Activated CD4-positive, alpha-beta memory T cell treated with anti-CD3 and anti-CD28 coated beads for 36 hours (primary cell): Measurements from ENCODE around the gene CLN6. TPM values are rescaled to one million over a fixed set of nuclear protein-coding genes. Genes with fewer than 3 reads are reported as not detected.
"Not testable (repeated sequence)": the region's sequence is repeated elsewhere in the genome, so short reads cannot be mapped to it uniquely, and the experiment has no call there.

Source experiments
- CTCF ChIA-PET: fragments of 350-600 bp; sonication (Branson Sonifier 250); formaldehyde crosslinking; loops from one replicate; lab custom pipeline; 2021; ENCODE audit warnings: antibody characterized with exemption, inconsistent platforms; lab: Charles Lee
- POLR2A ChIA-PET: fragments of 350-600 bp; sonication (Branson Sonifier 250); formaldehyde crosslinking; loops from one replicate; lab custom pipeline; 2021; ENCODE audit warnings: antibody characterized with exemption; lab: Charles Lee
- DNase-seq: peaks from one replicate; pipeline ENCODE4 v3.0.0-alpha.2; 2020
- H3K27ac Mint-ChIP-seq: one replicate; pipeline ENCODE4 v1.8.0; 2021; ENCODE audit warnings: mixed read lengths
- H3K27me3 Mint-ChIP-seq: one replicate; pipeline ENCODE4 v1.8.0; 2021; ENCODE audit warnings: mixed read lengths
- H3K36me3 Mint-ChIP-seq: one replicate; pipeline ENCODE4 v1.8.0; 2021; ENCODE audit warnings: mixed read lengths
- H3K4me1 Mint-ChIP-seq: one replicate; pipeline ENCODE4 v1.8.0; 2021; ENCODE audit warnings: low read depth, mixed read lengths
- H3K4me3 Mint-ChIP-seq: one replicate; pipeline ENCODE4 v1.8.0; 2021; ENCODE audit warnings: mild to moderate bottlenecking, mixed read lengths
- H3K9me3 Mint-ChIP-seq: one replicate; pipeline ENCODE4 v1.8.0; 2021; ENCODE audit warnings: mixed read lengths
- intact Hi-C: fragments of 100-400 bp; cut with micrococcal nuclease; formaldehyde crosslinking; loops from one replicate; pipeline ENCODE4 v1.15.1; 2023
- total RNA-seq, 2 experiments: library from RNA; stranded (reverse); gene quantifications; one replicate each; pipeline ENCODE4 v1.2.3, GENCODE V29; 2021

CLN6 gene
- total RNA-seq, 2 experiments from 2014 or later, result 32.9 to 34.2 TPM

- POLR2A ChIA-PET, result interaction anchor here (0.6 kb wide), 1 partner anchor 9 kb away, joined by 6 read pairs; no protein-coding TSS in a partner anchor
- intact Hi-C loops, result loop anchor here (1.0 kb wide), 2 partner anchors 53 to 130 kb away; no protein-coding TSS in a partner anchor
- no peaks in the 10 kb centered on the region for H3K36me3 Mint-ChIP-seq
- H3K27me3 Mint-ChIP-seq, result peaks cover 3% of the 10 kb centered on the region
- H3K27ac Mint-ChIP-seq, result no peak overlapping the region
- H3K9me3 Mint-ChIP-seq, result no peaks in the 10 kb centered on the region
- CTCF ChIA-PET, result interaction anchor here (0.6 to 5.3 kb wide), 34 partner anchors 8 to 651 kb away, joined by 3 to 66 read pairs (median 3); partner anchors contain the start of gene FEM1B
- peak; percentile 36 for DNase-seq
- H3K4me1 Mint-ChIP-seq, result peaks cover 4% of the 10 kb centered on the region
- H3K4me3 Mint-ChIP-seq, result no peak overlapping the region
Measured at GRCh38 chr15:68252925-68253534, 23.5 kb upstream of the CLN6 start.

DNA sequence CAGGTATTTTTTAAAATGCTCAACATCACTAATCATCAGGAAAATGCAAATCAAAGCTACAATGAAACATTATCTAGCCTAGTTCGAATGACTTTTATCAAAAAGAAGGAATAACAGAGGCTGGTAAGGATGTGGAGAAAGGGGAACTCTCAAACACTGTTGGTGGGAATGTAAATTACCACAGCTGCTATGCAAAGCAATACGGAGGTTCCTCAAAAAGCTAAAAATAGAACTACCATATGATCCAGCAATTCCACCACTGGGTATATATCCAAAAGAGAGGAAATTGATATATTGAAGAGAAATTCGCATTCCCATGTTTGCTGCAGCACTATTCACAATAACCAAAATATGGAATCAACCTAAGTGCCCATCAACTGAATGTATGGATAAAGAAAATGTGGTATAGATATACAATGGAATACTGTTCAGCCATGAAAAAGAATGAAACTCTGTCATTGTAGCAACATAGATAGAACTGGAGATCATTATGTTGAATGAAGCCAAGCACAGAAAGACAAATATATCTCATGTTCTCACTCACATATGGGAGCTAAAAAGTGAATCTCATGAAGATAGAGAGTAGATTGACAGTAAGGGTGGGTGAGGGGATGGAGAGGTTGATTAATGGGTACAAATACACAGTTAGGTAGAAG lies 19.7 kb upstream of the CLN6 start:
- Mint-ChIP-seq H3K9me3 (peaks cover 5% of the 10 kb centered on the region), H3K36me3 (peaks cover 4% of the 10 kb centered on the region), H3K4me3 (no peak overlapping the region), H3K27me3 (peaks cover 5% of the 10 kb centered on the region), H3K27ac (no peak overlapping the region), H3K4me1 (no peaks in the 10 kb centered on the region)
- ChIA-PET CTCF (interaction anchor here (3.2 kb wide), 1 partner anchor 57 kb away, joined by 12 read pairs; no protein-coding TSS in a partner anchor), POLR2A (no interaction called here)
- DNase-seq, result no peak
- intact Hi-C loops, result no loop called here

GRCh38 chr15:68244235-68244634 lies 14.7 kb upstream of the CLN6 start:
- Mint-ChIP-seq H3K27me3 (peaks cover 4% of the 10 kb centered on the region), H3K36me3 (peaks cover 16% of the 10 kb centered on the region), H3K27ac (no peak overlapping the region), H3K9me3 (peaks cover 23% of the 10 kb centered on the region), H3K4me1 (no peaks in the 10 kb centered on the region), H3K4me3 (no peak overlapping the region)
- POLR2A ChIA-PET, result interaction anchor here (0.7 kb wide), 1 partner anchor 9 kb away, joined by 6 read pairs; no protein-coding TSS in a partner anchor
- intact Hi-C loops, result no loop called here
- no peak for DNase-seq
- CTCF ChIA-PET, result interaction anchor here (1.2 kb wide), 1 partner anchor 9 kb away, joined by 3 read pairs; no protein-coding TSS in a partner anchor

DNA sequence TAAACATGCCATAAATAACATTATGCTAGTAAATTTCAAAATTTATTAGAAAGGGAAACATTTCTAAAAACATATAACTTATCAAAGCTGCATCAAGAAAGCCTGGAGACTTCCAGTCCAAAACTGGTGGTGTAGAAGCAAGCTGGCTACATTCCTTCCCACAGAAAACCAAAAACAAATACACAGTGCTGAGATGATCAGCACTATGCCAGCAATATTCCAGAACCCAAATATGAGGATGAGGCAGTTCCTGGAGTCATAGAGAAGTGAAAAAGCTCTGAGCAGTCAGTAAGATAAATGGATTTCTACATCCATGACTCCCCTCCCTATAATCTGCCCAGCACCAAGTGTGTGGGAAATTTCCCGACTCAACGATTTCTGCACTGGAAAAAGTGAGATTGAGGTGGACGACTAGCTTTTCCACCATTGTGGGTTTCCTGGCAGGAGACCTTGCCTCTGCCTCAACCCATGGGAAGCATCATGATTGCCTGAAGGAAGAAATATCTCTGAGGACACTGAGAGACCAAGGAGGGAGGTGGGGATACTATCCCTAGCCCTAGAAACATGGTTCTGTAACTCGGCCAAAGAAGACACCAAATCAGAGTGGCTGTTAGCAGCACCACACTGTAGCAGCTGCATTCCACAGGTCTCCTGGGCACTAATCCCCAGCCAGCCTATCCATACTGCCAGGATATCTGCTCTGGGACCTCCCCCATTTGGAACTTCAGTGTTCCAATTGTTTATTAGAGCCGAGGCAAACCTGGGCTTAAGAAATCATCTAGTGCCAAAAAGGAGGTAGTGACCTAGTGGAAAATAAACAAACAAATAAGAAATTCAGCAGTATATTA lies 11.8 kb upstream of the CLN6 start:
- no peak overlapping the region for H3K4me3 Mint-ChIP-seq
- H3K9me3 Mint-ChIP-seq, result peaks cover 23% of the 10 kb centered on the region
- ChIA-PET POLR2A (no interaction called here), CTCF (no interaction called here)
- no peaks in the 10 kb centered on the region for H3K27me3 Mint-ChIP-seq
- H3K4me1 Mint-ChIP-seq, result no peaks in the 10 kb centered on the region
- DNase-seq, result no peak
- intact Hi-C loops, result no loop called here
- peaks cover 16% of the 10 kb centered on the region for H3K36me3 Mint-ChIP-seq
- H3K27ac Mint-ChIP-seq, result no peak overlapping the region

DNA sequence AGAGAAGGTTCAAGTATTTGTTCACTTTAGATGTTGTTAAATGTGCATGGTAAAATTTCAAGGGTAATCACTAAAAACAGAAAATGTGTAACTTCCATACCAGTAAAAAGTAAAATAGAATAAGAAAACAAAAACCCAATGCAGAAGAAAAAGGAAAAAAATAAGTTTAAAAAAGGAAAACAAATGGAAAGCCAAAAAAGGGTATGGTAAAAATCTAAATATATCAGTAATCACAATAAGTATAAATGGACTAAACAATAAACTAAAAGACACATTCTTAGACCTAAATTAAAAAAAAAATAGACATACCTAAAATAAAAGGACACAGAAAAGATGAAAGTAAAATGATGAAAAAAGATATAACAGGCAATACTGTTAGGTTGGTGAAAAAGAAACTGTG lies 9.5 kb upstream of the CLN6 start:
- H3K9me3 Mint-ChIP-seq, result peaks cover 16% of the 10 kb centered on the region
- peaks cover 10% of the 10 kb centered on the region for H3K36me3 Mint-ChIP-seq
- POLR2A ChIA-PET, result no interaction called here
- no peak overlapping the region for H3K4me3 Mint-ChIP-seq
- no peak for DNase-seq
- CTCF ChIA-PET, result no interaction called here
- no peaks in the 10 kb centered on the region for H3K27me3 Mint-ChIP-seq
- no peaks in the 10 kb centered on the region for H3K4me1 Mint-ChIP-seq
- H3K27ac Mint-ChIP-seq, result no peak overlapping the region
- intact Hi-C loops, result no loop called here

GRCh38 chr15:68235022-68235421 lies 5.5 kb upstream of the CLN6 start:
- no peaks in the 10 kb centered on the region for H3K9me3 Mint-ChIP-seq
- H3K36me3 Mint-ChIP-seq, result no peaks in the 10 kb centered on the region
- POLR2A ChIA-PET, result no interaction called here
- CTCF ChIA-PET, result interaction anchor here (1.4 kb wide), 1 partner anchor 18 kb away, joined by 4 read pairs; no protein-coding TSS in a partner anchor
- peaks cover 8% of the 10 kb centered on the region for H3K4me1 Mint-ChIP-seq
- intact Hi-C loops, result no loop called here
- H3K27ac Mint-ChIP-seq, result no peak overlapping the region
- no peak for DNase-seq
- H3K4me3 Mint-ChIP-seq, result no peak overlapping the region
- H3K27me3 Mint-ChIP-seq, result no peaks in the 10 kb centered on the region

GRCh38 chr15:68234520-68234919 lies 5.0 kb upstream of the CLN6 start:
- H3K27ac Mint-ChIP-seq, intact Hi-C loops, H3K4me3 Mint-ChIP-seq, H3K9me3 Mint-ChIP-seq, H3K36me3 Mint-ChIP-seq, DNase-seq, H3K27me3 Mint-ChIP-seq, POLR2A ChIA-PET: not testable (repeated sequence)
- CTCF ChIA-PET, result interaction anchor here (1.4 kb wide), 1 partner anchor 18 kb away, joined by 4 read pairs; no protein-coding TSS in a partner anchor
- H3K4me1 Mint-ChIP-seq, result peaks cover 10% of the 10 kb centered on the region

- Mint-ChIP-seq H3K4me3 (no peak overlapping the region), H3K9me3 (no peaks in the 10 kb centered on the region), H3K27ac (no peak overlapping the region), H3K27me3 (no peaks in the 10 kb centered on the region), H3K4me1 (peaks cover 10% of the 10 kb centered on the region), H3K36me3 (no peaks in the 10 kb centered on the region)
- intact Hi-C loops, result no loop called here
- CTCF ChIA-PET, result interaction anchor here (1.0 kb wide), 1 partner anchor 19 kb away, joined by 4 read pairs; no protein-coding TSS in a partner anchor
- DNase-seq, result no peak
- POLR2A ChIA-PET, result no interaction called here
Measured at GRCh38 chr15:68234060-68234459, 4.5 kb upstream of the CLN6 start.

DNA sequence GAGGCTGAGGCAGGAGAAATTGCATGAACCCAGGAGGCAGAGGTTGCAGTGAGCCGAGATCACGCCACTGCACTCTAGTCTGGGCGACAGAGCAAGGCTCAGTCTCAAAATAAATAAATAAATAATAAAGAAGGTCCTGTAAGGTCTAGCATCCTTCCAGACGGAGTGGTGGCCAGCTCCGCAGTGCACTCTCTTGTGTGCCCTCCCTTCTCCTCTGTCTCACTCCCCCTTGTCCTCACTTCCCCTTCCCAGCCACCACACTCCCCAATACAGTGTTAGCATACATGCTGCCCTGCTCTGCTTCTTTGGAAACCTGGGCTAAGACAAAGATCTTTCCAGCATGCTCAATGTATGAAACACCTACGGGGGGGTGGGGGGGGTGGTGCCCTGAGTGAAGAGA lies 3.4 kb upstream of the CLN6 start:
- Mint-ChIP-seq H3K9me3 (no peaks in the 10 kb centered on the region), H3K4me3 (no peak overlapping the region), H3K4me1 (peaks cover 18% of the 10 kb centered on the region), H3K27ac (no peak overlapping the region), H3K36me3 (no peaks in the 10 kb centered on the region), H3K27me3 (no peaks in the 10 kb centered on the region)
- DNase-seq, result no peak
- ChIA-PET POLR2A (no interaction called here), CTCF (interaction anchor here (1.0 kb wide), 1 partner anchor 20 kb away, joined by 4 read pairs; no protein-coding TSS in a partner anchor)
- intact Hi-C loops, result no loop called here

GRCh38 chr15:68232449-68232848 lies 2.9 kb upstream of the CLN6 start:
- intact Hi-C loops, result no loop called here
- ChIA-PET POLR2A (no interaction called here), CTCF (interaction anchor here (1.2 kb wide), 1 partner anchor 19 kb away, joined by 3 read pairs; no protein-coding TSS in a partner anchor)
- Mint-ChIP-seq H3K4me3 (no peak overlapping the region), H3K27ac (no peak overlapping the region), H3K9me3 (no peaks in the 10 kb centered on the region), H3K4me1 (peaks cover 23% of the 10 kb centered on the region), H3K27me3 (no peaks in the 10 kb centered on the region), H3K36me3 (no peaks in the 10 kb centered on the region)
- DNase-seq, result no peak

- intact Hi-C loops, result no loop called here
- Mint-ChIP-seq H3K9me3 (no peaks in the 10 kb centered on the region), H3K27ac (no peak overlapping the region), H3K4me3 (peak overlapping the region; percentile 40), H3K36me3 (no peaks in the 10 kb centered on the region), H3K4me1 (peaks cover 27% of the 10 kb centered on the region), H3K27me3 (no peaks in the 10 kb centered on the region)
- ChIA-PET CTCF (interaction anchor here (1.2 kb wide), 2 partner anchors 20 to 22 kb away, joined by 3 to 5 read pairs; no protein-coding TSS in a partner anchor), POLR2A (interaction anchor here (4.2 kb wide), 1 partner anchor 47 kb away, joined by 36 read pairs; the partner anchor contains the start of gene FEM1B)
- no peak for DNase-seq
Measured at GRCh38 chr15:68231102-68231818, 1.7 kb upstream of the CLN6 start.
